Subcutaneous adipose tissue (tissue), 4 donors: ENCODE results near the gene ADD2. TPM values are rescaled to one million over a fixed set of nuclear protein-coding genes. Genes with fewer than 3 reads are reported as not detected.

Source experiments
- CTCF ChIP-seq: fragments of 450-650 bp; IDR thresholded peaks from one replicate; pipeline ENCODE4 v1.5.1; 2016; ENCODE audit warnings: low read depth, mild to moderate bottlenecking, control low read depth, antibody characterized with exemption, moderate library complexity
- total RNA-seq, 4 donors: library from RNA; depleted of rRNA; stranded (reverse); fragments of >200 nt; gene quantifications; one replicate each; pipeline ENCODE4 v1.1.0, GENCODE V29; 2016

Gene ADD2
- total RNA-seq, 4 donors from 2014 or later = 0.75 to 2.9 (median 1.3) TPM

GRCh38 chr2:70793450-70793849, 25.4 kb upstream of the ADD2 start:
- TF ChIP-seq CTCF = no peak

- no peak for TF ChIP-seq CTCF
These were observed 22.3 kb upstream of the ADD2 start, which contains the start of gene FIGLA for GRCh38 chr2:70790136-70790828. Gene FIGLA, minus strand, starts transcription at chr2:70790643. Its CDS starts 5 bp downstream, at chr2:70790638.

GRCh38 chr2:70789304-70790135, 21.5 kb upstream of the ADD2 start:
- no peak for TF ChIP-seq CTCF

- no peak for TF ChIP-seq CTCF
These were observed 17.3 kb upstream of the ADD2 start for GRCh38 chr2:70785137-70785911.

- TF ChIP-seq CTCF = no peak
These were observed 16.3 kb upstream of the ADD2 start for GRCh38 chr2:70784320-70784719.

- no peak for TF ChIP-seq CTCF
These were observed 12.0 kb upstream of the ADD2 start for GRCh38 chr2:70779911-70780545.
